DMS153 treated with DMSO at 0.1 percent for 48 hours (cell line): ENCODE data around the gene PEF1.
A peak's percentile ranks its signal among the peaks of the same experiment; 100 is the strongest.

Experiments used
- DNase-seq: peaks from one replicate; lab custom pipeline; 2025; ENCODE audit not compliant: unreplicated experiment; lab: John Stamatoyannopoulos, UW

The PEF1 gene

DNA sequence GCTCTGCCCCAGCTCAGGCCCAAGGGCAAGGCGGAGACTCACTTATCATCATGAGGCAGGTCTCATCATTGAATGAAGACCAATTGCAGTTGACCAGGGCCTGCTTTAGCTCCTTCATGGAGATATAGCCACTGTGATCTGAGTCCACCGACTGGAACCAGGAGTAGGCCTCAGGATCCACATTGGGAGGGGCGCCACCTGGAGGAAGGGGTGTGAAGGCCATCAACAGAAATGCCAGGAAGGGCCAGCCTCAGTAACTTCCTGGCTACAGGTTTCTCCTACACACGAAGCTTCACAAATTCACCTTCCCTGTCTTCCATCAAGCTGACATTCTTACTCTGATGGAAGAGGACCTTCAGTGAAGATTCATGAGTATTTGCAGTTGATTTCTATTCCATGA lies 11.6 kb downstream of the PEF1 start:
- DNase-seq, result no peak

DNA sequence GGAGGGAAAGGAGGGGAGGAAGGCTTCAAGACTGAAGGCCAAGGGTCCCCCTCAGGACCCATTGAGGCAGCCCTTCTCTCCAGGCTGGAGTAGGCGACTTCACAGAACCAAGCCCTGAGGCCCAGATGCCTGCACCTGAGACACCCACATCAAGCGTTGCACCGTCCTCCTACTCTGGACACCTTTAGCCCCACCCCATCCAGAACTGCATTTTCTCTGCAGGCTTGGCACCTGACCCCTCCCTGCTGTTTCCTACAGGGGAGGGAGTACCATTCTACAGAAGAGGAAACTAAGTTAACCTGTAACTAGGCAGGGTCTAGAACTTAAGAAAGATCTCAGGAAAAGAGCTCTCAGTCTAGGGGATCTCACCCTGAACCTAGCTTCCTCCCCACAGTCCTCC lies 12.0 kb downstream of the PEF1 start:
- no peak for DNase-seq

DNA sequence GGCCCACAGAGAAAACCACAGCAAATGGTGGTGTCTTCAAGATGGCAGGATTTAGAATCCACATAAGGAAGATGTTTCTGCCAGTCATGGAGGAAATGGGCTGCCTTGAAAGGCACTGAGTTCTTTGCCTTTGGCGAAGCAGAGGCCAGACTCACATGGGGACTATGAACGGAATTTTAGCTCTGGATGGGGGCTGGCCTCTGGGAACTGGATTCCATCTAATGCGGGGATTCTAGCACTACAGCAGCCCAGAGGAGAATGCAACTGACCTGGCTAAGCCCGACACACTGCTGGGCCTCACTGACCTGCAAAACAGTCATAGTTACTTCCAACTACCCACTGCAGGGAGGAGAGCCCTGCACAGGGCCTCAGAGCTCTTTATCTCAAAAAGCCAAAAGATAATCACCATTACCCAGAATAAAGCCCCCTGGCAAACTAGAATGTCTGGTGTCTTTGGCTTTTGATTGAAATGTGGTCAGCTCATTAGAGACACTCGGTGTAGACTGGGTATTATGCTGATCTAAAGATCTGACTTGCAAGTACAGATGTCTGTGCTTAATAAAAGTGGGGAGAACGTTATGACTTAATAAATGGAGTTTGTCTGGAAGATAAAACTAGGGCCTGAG lies 15.6 kb downstream of the PEF1 start:
- DNase-seq, result no peak

DNA sequence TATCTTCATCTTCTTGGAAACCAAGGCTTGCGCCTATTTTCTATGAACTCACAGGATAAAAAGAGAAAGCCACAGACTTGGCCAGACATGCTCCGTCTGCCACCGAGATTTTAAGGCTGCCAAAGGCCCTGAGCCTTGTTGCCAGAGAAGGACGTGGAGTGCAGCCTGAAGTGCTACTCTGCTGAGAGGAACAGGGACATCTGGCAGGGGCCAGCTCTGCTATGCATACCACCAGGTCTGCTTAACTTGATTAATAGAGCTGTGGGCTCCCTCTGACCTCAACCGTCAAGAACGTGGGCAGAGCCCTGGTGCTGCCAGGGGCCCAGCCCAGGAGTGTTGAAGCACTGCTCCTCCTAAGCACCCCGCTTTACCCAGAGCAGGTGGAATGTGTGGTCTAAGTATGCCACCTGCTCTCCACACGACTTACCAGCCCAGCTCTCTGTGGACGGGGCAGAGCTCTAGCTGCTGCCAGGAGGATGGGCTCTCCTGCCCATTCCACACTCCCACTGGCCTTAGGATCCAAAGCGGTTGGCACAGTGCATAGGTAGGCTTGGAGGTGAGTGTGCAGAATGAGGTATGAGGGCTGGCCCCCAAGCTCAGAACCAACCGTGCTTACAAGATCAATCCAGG lies 16.6 kb downstream of the PEF1 start:
- no peak for DNase-seq

DNA sequence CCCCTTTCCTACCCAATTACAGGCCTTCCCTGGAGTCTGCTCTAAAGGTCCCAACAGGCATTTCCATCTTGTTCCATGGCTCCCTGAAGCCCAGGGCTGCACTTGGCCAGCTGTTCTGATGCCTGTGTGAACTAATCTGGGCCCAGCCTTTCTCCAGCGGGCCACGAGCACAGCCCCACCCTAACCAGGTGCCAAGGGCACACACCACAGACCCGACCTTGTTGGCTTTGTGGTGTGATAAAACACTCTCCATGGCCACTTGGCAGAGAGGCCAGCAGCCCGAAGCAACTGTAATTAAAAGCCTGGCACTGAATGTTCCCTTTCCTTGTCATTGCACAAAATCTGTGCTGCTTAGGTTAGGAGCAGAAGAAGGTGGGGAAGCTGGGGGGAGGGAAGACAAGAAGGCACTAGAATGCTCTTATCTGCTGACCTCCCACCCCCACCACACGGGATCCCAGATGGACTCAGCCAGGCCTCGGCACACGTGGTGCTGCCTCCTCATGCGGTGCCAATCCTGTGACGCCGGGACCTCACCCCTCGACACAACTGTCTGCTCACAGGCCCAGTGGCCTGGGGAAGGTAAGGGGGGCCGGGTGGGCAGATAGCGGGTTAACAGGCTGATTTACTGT lies 17.3 kb downstream of the PEF1 start:
- no peak for DNase-seq

DNA sequence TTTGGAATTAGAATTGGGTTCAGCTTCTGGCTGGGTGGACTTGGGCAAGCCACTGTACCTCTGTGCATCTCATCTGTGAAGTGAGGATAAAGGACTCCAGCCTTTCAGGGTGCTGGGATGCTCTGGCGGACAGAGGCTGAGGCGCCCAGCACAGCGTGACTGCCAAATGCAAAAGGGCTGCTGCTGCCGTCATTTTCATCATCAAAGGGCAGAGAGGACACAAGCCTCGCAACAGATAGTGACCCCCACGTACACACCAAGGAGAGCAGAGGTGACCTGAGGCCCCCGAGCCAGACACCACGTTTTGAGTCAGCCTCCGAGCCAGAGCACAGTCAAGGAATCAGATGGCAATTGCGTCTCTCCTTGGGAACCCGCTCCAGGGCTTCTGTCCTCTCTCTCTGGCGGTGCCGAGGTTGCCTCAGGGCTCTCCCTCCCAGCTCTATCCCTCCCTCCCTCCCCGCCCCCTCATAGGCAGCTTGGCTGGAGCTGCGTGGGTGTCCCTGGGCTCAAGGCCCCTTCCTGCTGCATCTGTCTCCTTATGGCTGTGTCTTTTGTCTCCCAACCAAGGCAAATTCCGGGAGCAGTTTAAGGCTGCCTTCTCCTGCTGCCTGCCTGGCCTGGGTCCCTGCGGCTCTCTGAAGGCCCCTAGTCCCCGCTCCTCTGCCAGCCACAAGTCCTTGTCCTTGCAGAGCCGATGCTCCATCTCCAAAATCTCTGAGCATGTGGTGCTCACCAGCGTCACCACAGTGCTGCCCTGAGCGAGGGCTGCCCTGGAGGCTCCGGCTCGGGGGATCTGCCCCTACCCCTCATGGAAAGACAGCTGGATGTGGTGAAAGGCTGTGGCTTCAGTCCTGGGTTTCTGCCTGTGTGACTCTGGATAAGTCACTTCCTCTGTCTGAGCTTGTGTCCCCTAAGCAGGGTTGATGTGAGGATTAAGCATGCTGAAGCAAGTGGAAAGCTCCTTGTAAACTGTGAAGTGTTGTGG lies 18.2 kb downstream of the PEF1 start:
- no peak for DNase-seq

GRCh38 chr1:31625561-31626222 lies 19.0 kb downstream of the PEF1 start:
- DNase-seq, result no peak

GRCh38 chr1:31624731-31625514 lies 19.8 kb downstream of the PEF1 start:
- no peak for DNase-seq

- no peak for DNase-seq
Measured at GRCh38 chr1:31624309-31624708, 20.4 kb downstream of the PEF1 start.

GRCh38 chr1:31623365-31623764 lies 21.3 kb downstream of the PEF1 start:
- no peak for DNase-seq

DNA sequence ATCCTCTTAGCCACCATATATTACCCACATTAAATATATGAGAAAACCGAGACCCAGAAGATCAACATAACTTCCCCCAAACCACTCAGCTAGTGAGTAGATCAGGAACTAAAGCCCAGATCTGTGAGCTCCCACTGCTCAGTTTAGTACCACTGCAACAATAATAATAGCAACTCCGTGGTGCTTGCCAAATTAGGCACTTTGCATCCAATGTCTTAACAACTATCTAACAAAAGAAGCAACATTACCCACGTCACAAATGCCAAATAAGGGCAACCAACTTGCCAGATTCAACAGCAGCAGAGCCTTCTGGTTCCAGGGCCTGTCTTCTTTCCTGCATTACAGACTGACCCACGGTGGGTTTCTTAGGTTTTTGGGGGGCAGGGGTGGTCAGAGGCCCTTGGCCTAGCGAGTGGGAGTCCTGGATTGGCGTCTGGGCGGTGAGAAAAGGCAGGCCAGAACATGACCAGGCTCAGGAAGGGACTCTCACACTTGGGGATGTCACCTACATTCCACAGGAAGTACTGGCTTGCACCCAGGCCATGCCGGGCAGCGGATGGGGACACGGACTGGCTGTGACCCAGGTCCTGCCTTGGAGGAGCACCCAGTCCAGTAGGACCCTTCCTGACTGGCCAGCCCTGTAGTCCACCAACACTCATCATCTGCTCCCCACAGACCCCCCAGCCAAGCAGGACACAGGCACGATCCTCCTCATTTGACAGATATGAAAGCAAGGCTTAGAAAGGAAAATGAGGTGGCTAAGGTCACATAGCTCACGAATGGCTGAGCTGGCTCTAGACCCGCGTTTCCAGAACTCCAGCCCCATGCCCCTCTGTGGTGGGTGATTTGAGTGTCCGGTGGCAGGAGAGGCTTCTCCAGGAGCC lies 22.6 kb downstream of the PEF1 start:
- no peak for DNase-seq

DNA sequence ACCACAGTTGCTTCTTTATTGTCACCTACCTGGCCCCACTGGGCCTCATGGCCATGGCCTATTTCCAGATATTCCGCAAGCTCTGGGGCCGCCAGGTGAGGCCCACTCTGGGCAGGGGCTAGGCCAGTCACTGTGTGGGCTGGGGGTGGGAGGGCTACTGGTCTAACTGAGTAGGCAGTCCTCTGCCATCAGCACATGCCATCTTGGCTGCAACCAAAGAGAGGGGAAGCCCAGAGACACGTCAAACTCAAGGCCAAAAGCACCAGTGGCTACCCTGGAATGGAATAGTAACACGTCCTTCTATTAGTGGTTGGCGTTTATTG lies 23.2 kb downstream of the PEF1 start:
- DNase-seq, result no peak

DNA sequence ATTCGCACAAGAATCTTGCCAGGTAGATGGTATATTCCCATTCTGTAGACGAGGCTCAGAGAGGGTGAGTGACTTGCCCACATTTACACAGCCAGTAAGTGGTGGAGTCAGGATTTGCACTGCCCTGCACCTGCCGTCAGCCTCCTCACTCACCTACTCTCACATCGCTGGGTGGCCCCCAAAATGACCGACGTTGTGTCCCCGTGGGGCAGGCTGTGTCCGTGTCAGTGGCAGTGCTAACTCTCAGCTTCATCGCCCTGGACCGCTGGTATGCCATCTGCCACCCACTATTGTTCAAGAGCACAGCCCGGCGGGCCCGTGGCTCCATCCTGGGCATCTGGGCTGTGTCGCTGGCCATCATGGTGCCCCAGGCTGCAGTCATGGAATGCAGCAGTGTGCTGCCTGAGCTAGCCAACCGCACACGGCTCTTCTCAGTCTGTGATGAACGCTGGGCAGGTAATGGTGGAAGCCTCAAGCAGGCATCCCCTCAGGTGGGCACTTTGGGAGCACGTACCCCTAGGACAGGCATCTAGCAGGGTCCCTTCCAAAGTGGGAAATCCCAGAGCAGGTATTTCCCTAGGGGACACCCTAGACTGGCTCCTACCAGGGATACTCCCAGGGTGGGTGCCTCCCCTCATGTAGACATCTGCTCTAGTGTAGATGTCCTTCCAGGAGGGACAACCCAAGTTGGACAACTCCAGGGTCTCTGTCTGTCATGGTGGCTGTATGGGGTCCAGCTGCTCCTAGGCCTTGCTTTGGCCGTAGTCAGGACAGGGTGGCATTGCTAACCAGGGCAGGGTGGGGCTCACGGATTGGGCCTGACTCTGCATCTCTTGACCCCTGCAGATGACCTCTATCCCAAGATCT lies 23.8 kb downstream of the PEF1 start:
- DNase-seq, result no peak

DNA sequence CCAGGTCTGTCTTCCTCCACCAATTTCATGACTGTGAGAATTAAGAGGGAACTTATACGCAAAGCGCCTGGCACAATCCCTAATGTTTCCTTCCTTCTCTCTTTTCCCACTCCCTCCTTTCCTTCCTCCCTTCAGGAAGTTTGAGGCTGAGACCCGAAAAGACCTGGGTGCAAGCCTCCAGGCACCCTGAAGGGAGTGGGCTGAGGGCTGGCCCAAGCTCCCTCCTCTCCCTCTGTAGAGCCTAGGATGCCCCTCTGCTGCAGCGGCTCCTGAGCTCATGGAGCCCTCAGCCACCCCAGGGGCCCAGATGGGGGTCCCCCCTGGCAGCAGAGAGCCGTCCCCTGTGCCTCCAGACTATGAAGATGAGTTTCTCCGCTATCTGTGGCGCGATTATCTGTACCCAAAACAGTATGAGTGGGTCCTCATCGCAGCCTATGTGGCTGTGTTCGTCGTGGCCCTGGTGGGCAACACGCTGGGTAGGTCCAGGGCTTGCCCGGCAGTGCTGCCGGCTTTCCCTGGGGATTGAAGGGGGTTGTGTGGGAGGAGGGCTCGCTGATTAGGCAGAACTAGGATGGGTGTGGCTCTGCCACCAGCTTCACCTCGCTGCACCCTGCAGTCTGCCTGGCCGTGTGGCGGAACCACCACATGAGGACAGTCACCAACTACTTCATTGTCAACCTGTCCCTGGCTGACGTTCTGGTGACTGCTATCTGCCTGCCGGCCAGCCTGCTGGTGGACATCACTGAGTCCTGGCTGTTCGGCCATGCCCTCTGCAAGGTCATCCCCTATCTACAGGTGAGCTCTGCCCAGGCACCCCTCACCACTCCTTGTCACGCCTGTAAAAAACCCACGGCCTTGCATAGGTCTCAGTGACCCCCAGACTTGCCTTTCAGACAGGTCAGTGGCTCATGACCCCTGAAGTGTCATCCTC lies 25.5 kb downstream of the PEF1 start:
- no peak for DNase-seq

DNA sequence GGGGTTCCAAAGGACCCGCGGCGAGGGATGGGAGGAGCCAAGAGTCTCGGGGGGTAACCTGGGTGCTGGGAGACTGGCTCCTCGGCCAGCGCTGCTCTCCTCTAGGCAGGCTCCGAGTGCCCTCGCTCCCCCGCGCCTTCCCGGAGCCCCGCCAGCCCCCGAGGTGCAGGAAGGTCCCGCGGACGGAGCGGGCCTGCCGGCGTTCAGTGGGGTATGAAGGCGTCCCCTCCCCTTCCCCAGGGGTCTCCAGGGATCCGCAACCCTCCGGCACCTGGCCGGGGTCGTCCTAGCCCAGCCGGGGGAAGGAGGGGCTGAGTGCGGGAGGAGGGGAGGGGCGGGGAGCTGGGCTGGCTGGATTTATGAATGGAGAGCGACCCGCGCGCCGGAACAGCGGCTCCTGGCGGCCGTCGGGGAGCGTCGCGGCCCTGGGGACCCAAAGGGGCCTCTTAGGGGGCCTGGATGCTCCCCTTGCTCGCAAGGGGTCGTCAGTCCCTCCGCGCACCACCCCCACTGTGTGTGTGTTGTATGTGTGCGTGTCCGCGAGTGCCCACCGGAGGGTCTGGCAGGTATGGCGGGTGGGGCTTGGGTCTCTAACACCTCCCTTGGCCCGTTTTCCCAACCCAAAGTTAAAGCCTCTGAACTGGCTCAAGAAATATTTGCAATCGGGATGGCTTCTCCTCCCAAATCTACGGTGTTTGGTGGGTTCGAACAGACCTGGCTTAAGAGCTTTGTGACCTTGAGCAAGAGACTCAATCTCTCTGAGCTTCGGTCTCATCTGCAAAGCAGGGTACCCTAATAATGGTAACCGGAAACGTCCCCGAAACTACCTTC lies 26.5 kb downstream of the PEF1 start:
- DNase-seq, result peak; percentile 64

GRCh38 chr1:31617218-31617915 lies 27.3 kb downstream of the PEF1 start, which contains the start of gene HCRTR1:
HCRTR1 (plus strand) TSS chr1:31617689; CDS start chr1:31619193, 1,504 bp downstream.
- no peak for DNase-seq
